WTC11 (cell line): ENCODE measurements around the gene FRAT2.

Source experiments
- ATF3 ChIP-seq: sonication (generic); formaldehyde crosslinking; conservative IDR thresholded peaks from 2 replicates; pipeline ENCODE4 v1.8.1; 2022; ENCODE audit warnings: mild to moderate bottlenecking, missing genetic modification reagents
- CREM ChIP-seq: sonication (generic); formaldehyde crosslinking; IDR thresholded peaks from 2 replicates; pipeline ENCODE4 v1.8.1; 2022; ENCODE audit warnings: mild to moderate bottlenecking, missing genetic modification reagents, moderate library complexity
- FOXP1 ChIP-seq: sonication (generic); formaldehyde crosslinking; IDR thresholded peaks from 2 replicates; pipeline ENCODE4 v1.8.0; 2022; ENCODE audit warnings: missing genetic modification reagents, mild to moderate bottlenecking, moderate library complexity, borderline replicate concordance
- IRF2 ChIP-seq: sonication (generic); formaldehyde crosslinking; IDR thresholded peaks from 2 replicates; pipeline ENCODE4 v1.8.0; 2022; ENCODE audit warnings: low read depth, missing genetic modification reagents, borderline replicate concordance
- NFE2L1 ChIP-seq: sonication (generic); formaldehyde crosslinking; IDR thresholded peaks from 2 replicates; pipeline ENCODE4 v1.8.1; 2023; ENCODE audit warnings: missing genetic modification reagents
- PREB ChIP-seq: sonication (generic); formaldehyde crosslinking; IDR thresholded peaks from 2 replicates; pipeline ENCODE4 v1.8.1; 2022; ENCODE audit warnings: mild to moderate bottlenecking, missing genetic modification reagents, moderate library complexity, borderline replicate concordance
- SMAD3 ChIP-seq: sonication (generic); formaldehyde crosslinking; IDR thresholded peaks from 2 replicates; pipeline ENCODE4 v1.8.0; 2022; ENCODE audit warnings: missing genetic modification reagents, mild to moderate bottlenecking, borderline replicate concordance
- SP1 ChIP-seq: sonication (generic); formaldehyde crosslinking; conservative IDR thresholded peaks from 2 replicates; pipeline ENCODE4 v1.8.1; 2022; ENCODE audit warnings: missing genetic modification reagents
- ZNF396 ChIP-seq: fragments of 250-450 bp; sonication (Bioruptor Pico); IDR thresholded peaks from 2 replicates; pipeline ENCODE4 v1.8.0; 2021; ENCODE audit warnings: mild to moderate bottlenecking, moderate library complexity, borderline replicate concordance
- ZNF423 ChIP-seq: fragments of 250-450 bp; sonication (Bioruptor Pico); IDR thresholded peaks from 2 replicates; pipeline ENCODE4 v2.1.2; 2022; ENCODE audit warnings: mild to moderate bottlenecking, moderate library complexity
- TF ChIP-seq, protein P1 (sequence below): fragments of 200-600 bp; IDR thresholded peaks from 2 replicates; pipeline ENCODE4 v1.8.0; 2022; ENCODE audit warnings: antibody characterized with exemption
- TF ChIP-seq, protein P2 (sequence below): sonication (generic); formaldehyde crosslinking; conservative IDR thresholded peaks from 2 replicates; pipeline ENCODE4 v1.8.1; 2023; ENCODE audit warnings: mild to moderate bottlenecking, low read depth, missing genetic modification reagents, moderate library complexity

DNA sequence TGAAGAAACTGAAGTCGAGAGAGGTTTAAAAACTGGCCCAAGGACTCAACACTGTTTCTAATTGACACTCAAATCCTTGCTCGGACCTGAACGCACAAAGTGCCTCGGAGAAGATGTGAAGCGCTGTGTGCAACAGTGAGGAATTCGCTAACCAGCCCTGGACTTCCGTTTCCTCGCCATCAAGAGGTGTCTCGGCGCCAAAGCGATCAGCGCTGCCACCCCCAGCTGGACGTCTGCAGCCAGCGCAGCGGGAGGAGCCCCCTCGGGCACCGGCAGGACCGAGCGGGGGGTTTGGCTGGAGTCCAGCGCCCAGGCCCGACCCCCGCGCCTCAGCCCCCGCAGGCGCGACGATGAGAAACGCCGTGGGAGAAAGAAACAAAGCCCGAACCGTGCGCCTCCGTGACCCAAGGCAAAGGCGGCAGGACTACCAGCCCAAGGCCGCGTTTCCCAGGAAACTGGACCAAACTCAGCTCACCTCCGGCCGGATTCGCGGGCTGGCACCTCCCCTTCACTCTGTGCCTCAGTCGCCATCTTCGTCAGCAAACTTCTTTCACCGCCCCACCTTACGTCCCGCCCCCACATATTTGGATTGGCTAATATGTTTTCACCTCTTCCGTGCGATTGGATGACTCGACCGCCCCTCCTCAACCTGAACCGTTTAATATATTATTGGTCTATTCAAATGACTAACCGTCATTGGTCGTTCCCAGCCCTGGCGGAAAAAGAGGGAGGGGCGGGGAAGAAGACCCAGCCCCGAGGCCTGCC lies 42.2 kb downstream of the FRAT2 start, which contains the start of gene ARHGAP19:
- TF ChIP-seq, protein P1, sequence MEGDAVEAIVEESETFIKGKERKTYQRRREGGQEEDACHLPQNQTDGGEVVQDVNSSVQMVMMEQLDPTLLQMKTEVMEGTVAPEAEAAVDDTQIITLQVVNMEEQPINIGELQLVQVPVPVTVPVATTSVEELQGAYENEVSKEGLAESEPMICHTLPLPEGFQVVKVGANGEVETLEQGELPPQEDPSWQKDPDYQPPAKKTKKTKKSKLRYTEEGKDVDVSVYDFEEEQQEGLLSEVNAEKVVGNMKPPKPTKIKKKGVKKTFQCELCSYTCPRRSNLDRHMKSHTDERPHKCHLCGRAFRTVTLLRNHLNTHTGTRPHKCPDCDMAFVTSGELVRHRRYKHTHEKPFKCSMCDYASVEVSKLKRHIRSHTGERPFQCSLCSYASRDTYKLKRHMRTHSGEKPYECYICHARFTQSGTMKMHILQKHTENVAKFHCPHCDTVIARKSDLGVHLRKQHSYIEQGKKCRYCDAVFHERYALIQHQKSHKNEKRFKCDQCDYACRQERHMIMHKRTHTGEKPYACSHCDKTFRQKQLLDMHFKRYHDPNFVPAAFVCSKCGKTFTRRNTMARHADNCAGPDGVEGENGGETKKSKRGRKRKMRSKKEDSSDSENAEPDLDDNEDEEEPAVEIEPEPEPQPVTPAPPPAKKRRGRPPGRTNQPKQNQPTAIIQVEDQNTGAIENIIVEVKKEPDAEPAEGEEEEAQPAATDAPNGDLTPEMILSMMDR: no peak
- TF ChIP-seq NFE2L1 (CRISPR knock-in tag) (0 out of 2 replicates have a peak, but pooled peaks have one; percentile 43), PREB (CRISPR knock-in tag) (no peak), FOXP1 (peak; percentile 92), SMAD3 (CRISPR knock-in tag) (peak; percentile 89; the same call in 1 of the 2 replicates), IRF2 (CRISPR knock-in tag) (no peak), ZNF423 (peak; percentile 82), ATF3 (CRISPR knock-in tag) (no peak), ZNF396 (CRISPR knock-in tag) (no peak), SP1 (CRISPR knock-in tag) (peak; percentile 73), CREM (no peak)
- TF ChIP-seq, protein P2, sequence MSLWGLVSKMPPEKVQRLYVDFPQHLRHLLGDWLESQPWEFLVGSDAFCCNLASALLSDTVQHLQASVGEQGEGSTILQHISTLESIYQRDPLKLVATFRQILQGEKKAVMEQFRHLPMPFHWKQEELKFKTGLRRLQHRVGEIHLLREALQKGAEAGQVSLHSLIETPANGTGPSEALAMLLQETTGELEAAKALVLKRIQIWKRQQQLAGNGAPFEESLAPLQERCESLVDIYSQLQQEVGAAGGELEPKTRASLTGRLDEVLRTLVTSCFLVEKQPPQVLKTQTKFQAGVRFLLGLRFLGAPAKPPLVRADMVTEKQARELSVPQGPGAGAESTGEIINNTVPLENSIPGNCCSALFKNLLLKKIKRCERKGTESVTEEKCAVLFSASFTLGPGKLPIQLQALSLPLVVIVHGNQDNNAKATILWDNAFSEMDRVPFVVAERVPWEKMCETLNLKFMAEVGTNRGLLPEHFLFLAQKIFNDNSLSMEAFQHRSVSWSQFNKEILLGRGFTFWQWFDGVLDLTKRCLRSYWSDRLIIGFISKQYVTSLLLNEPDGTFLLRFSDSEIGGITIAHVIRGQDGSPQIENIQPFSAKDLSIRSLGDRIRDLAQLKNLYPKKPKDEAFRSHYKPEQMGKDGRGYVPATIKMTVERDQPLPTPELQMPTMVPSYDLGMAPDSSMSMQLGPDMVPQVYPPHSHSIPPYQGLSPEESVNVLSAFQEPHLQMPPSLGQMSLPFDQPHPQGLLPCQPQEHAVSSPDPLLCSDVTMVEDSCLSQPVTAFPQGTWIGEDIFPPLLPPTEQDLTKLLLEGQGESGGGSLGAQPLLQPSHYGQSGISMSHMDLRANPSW (CRISPR knock-in tag): no peak
